HepG2 (cell line): ENCODE measurements around the gene DNAH8.

Source experiments
- ATF7 ChIP-seq, 2 experiments: fragments of 450-650 bp in 1 of 2; sonication (generic) in 1 of 2; formaldehyde crosslinking in 1 of 2; IDR thresholded peaks; 2 replicates each; pipeline versions ENCODE4 v1.4.0 to v1.6.1; 2016 to 2020; ENCODE audit warnings: antibody characterized with exemption in 1 of 2, mild to moderate bottlenecking in 1 of 2, missing genetic modification reagents in 1 of 2
- DZIP1 ChIP-seq: sonication (generic); formaldehyde crosslinking; IDR thresholded peaks from 2 replicates; pipeline ENCODE4 v1.5.0; 2020; ENCODE audit warnings: mild to moderate bottlenecking, missing genetic modification reagents
- MAFG ChIP-seq: sonication (generic); formaldehyde crosslinking; IDR thresholded peaks from 2 replicates; pipeline ENCODE4 v1.5.1; 2020; ENCODE audit warnings: mild to moderate bottlenecking, missing genetic modification reagents
- TF ChIP-seq, protein P1 (sequence below): sonication (generic); formaldehyde crosslinking; IDR thresholded peaks from 2 replicates; pipeline ENCODE4 v1.5.0; 2020; ENCODE audit warnings: mild to moderate bottlenecking, missing genetic modification reagents, moderate library complexity

DNA sequence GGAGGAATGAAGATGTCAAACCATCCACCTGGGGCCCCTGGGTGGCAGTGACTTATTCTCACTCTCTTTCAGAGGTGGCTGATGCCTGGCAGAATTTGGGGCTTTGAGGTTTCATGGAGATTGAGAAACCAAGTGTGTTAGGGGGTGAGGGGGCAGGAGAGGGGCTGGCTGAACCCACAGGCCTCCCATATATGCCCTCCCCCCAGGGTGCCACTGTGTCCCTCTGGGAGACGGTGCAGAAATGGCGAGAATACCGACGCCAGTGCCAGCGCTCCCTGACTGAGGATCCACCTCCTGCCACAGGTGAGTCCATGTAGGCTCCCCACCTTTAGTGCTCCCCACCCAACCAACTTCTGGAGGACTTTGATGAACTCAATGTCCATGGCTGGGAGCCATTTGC lies 341.1 kb downstream of the DNAH8 start:
- TF ChIP-seq MAFG (CRISPR knock-in tag): no peak
- TF ChIP-seq, protein P1, sequence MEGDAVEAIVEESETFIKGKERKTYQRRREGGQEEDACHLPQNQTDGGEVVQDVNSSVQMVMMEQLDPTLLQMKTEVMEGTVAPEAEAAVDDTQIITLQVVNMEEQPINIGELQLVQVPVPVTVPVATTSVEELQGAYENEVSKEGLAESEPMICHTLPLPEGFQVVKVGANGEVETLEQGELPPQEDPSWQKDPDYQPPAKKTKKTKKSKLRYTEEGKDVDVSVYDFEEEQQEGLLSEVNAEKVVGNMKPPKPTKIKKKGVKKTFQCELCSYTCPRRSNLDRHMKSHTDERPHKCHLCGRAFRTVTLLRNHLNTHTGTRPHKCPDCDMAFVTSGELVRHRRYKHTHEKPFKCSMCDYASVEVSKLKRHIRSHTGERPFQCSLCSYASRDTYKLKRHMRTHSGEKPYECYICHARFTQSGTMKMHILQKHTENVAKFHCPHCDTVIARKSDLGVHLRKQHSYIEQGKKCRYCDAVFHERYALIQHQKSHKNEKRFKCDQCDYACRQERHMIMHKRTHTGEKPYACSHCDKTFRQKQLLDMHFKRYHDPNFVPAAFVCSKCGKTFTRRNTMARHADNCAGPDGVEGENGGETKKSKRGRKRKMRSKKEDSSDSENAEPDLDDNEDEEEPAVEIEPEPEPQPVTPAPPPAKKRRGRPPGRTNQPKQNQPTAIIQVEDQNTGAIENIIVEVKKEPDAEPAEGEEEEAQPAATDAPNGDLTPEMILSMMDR: no peak
- TF ChIP-seq DZIP1 (CRISPR knock-in tag): no peak
- TF ChIP-seq ATF7 (IDR thresholded peaks at IDR 0.05): no peak
- no peak for TF ChIP-seq ATF7 (CRISPR knock-in tag; IDR thresholded peaks at IDR 0.05)
